Osteocyte (in vitro differentiated cells): ENCODE results near the gene EGR4. TPM values are rescaled to one million over a fixed set of nuclear protein-coding genes. Genes with fewer than 3 reads are reported as not detected.

Experiments
- DNase-seq: peaks from one replicate; pipeline ENCODE4 v3.0.0; 2021; ENCODE audit warnings: mixed read lengths; ENCODE audit not compliant: unreplicated experiment; ENCODE audit errors: extremely low spot score
- H3K27ac Mint-ChIP-seq: one replicate; pipeline ENCODE4 v1.8.0; 2021; ENCODE audit warnings: mild to moderate bottlenecking, mixed read lengths; ENCODE audit not compliant: unreplicated experiment
- H3K27me3 Mint-ChIP-seq: one replicate; pipeline ENCODE4 v1.8.0; 2021; ENCODE audit warnings: mixed read lengths; ENCODE audit not compliant: unreplicated experiment
- H3K36me3 Mint-ChIP-seq: one replicate; pipeline ENCODE4 v1.8.0; 2021; ENCODE audit warnings: mixed read lengths; ENCODE audit not compliant: unreplicated experiment
- H3K4me1 Mint-ChIP-seq: one replicate; pipeline ENCODE4 v1.8.0; 2021; ENCODE audit warnings: mixed read lengths; ENCODE audit not compliant: unreplicated experiment
- H3K4me3 Mint-ChIP-seq: one replicate; pipeline ENCODE4 v1.8.0; 2021; ENCODE audit warnings: mild to moderate bottlenecking, moderate library complexity, mixed read lengths; ENCODE audit not compliant: unreplicated experiment
- H3K9me3 Mint-ChIP-seq: one replicate; pipeline ENCODE4 v1.8.0; 2021; ENCODE audit warnings: mixed read lengths; ENCODE audit not compliant: unreplicated experiment
- CTCF ChIP-seq: fragments of 200-600 bp; sonication (generic); IDR thresholded peaks from 2 replicates; pipeline ENCODE4 v1.5.0; 2021; ENCODE audit warnings: antibody characterized with exemption, mild to moderate bottlenecking, moderate library complexity
- total RNA-seq: library from RNA; stranded (reverse); gene quantifications from 2 replicates; pipeline ENCODE4 v1.2.1, GENCODE V29; 2021

EGR4 gene
- total RNA-seq, 1 donor from 2014 or later, result not detected

- no peak for TF ChIP-seq CTCF
- H3K27ac Mint-ChIP-seq, result no peak overlapping the region
- peaks cover 84% of the 10 kb centered on the region for H3K27me3 Mint-ChIP-seq
- H3K36me3 Mint-ChIP-seq, result no peaks in the 10 kb centered on the region
- DNase-seq, result no peak
- H3K9me3 Mint-ChIP-seq, result no peaks in the 10 kb centered on the region
- peaks cover 10% of the 10 kb centered on the region for H3K4me1 Mint-ChIP-seq
- H3K4me3 Mint-ChIP-seq, result peak overlapping the region; percentile 60
Measured at GRCh38 chr2:73291461-73292315, 1.7 kb downstream of the EGR4 start.

- H3K27ac Mint-ChIP-seq, result no peak overlapping the region
- no peak for TF ChIP-seq CTCF
- H3K36me3 Mint-ChIP-seq, result no peaks in the 10 kb centered on the region
- no peaks in the 10 kb centered on the region for H3K9me3 Mint-ChIP-seq
- H3K4me1 Mint-ChIP-seq, result peaks cover 10% of the 10 kb centered on the region
- H3K4me3 Mint-ChIP-seq, result peak overlapping the region; percentile 60
- DNase-seq, result peak; percentile 86
- peaks cover 83% of the 10 kb centered on the region for H3K27me3 Mint-ChIP-seq
Measured at GRCh38 chr2:73291093-73291460, 2.3 kb downstream of the EGR4 start.

- H3K27me3 Mint-ChIP-seq, result peaks cover 83% of the 10 kb centered on the region
- H3K27ac Mint-ChIP-seq, result no peak overlapping the region
- H3K4me3 Mint-ChIP-seq, result no peak overlapping the region
- DNase-seq, result no peak
- peak; percentile 60 for TF ChIP-seq CTCF
- no peaks in the 10 kb centered on the region for H3K9me3 Mint-ChIP-seq
- no peaks in the 10 kb centered on the region for H3K36me3 Mint-ChIP-seq
- peaks cover 10% of the 10 kb centered on the region for H3K4me1 Mint-ChIP-seq
Measured at GRCh38 chr2:73290049-73290839, 3.1 kb downstream of the EGR4 start.

GRCh38 chr2:73289304-73289703 is 4.0 kb downstream of the EGR4 start:
- DNase-seq, result no peak
- Mint-ChIP-seq H3K4me3 (no peak overlapping the region), H3K27ac (no peak overlapping the region), H3K27me3 (peaks cover 77% of the 10 kb centered on the region), H3K4me1 (peaks cover 10% of the 10 kb centered on the region), H3K36me3 (no peaks in the 10 kb centered on the region), H3K9me3 (no peaks in the 10 kb centered on the region)
- no peak for TF ChIP-seq CTCF

- Mint-ChIP-seq H3K4me1 (peaks cover 5% of the 10 kb centered on the region), H3K27me3 (peaks cover 62% of the 10 kb centered on the region), H3K4me3 (no peak overlapping the region), H3K36me3 (no peaks in the 10 kb centered on the region), H3K9me3 (no peaks in the 10 kb centered on the region), H3K27ac (no peak overlapping the region)
- no peak for TF ChIP-seq CTCF
- no peak for DNase-seq
Measured at GRCh38 chr2:73286134-73286655, 7.2 kb downstream of the EGR4 start.
